A549 (cell line): Measurements from ENCODE around the gene KIF13A. TPM values are rescaled to one million over a fixed set of nuclear protein-coding genes. Genes with fewer than 3 reads are reported as not detected.

ENCODE experiments used
- ATAC-seq, 2 experiments: fragments of 200-7000 bp in 1 of 2; fragments of >200 bp in 1 of 2; cut with Nextera tagmentation in 1 of 2; cut with Tn5 transposase in 1 of 2; 3 replicates each; pipeline versions ENCODE4 v1.8.0 to v1.9.1; 2018 to 2020; ENCODE audit warnings: mild to moderate bottlenecking in 1 of 2, moderate library complexity in 1 of 2
- CTCF ChIA-PET: fragments of 300-600 bp; sonication (Branson Sonifier 250); formaldehyde crosslinking; extraction: SDS; loops from one replicate; lab custom pipeline; 2021; ENCODE audit warnings: antibody characterized with exemption, inconsistent platforms; lab: Yijun Ruan, JAX
- POLR2A ChIA-PET: fragments of 350-600 bp; formaldehyde crosslinking; extraction: SDS; loops from one replicate; lab custom pipeline; 2021; ENCODE audit warnings: antibody characterized with exemption, inconsistent platforms; lab: Yijun Ruan, JAX
- DNase-seq, 2 experiments: peaks; one replicate each; pipeline versions ENCODE4 v3.0.0 to v3.0.0-alpha.2; 2011 to 2016; ENCODE audit warnings: low read depth in 1 of 2, low spot score in 1 of 2
- FAIRE-seq: peaks from 2 replicates; lab custom pipeline; 2011; peaks lifted over from hg19 to GRCh38; lab: Jason Lieb, UNC
- H3K27ac ChIP-seq, 2 experiments: fragments of >200 bp; sonication (Bioruptor Twin); formaldehyde crosslinking; 3 replicates each; pipeline ENCODE4 v1.5.1; 2016 to 2017
- H3K4me1 ChIP-seq: fragments of >200 bp; sonication (Bioruptor Twin); formaldehyde crosslinking; 3 replicates; pipeline ENCODE4 v1.6.1; 2016
- H3K4me2 ChIP-seq: fragments of >200 bp; sonication (Bioruptor Twin); formaldehyde crosslinking; 3 replicates; pipeline ENCODE4 v1.6.1; 2016
- H3K4me3 ChIP-seq: fragments of >200 bp; sonication (Bioruptor Twin); formaldehyde crosslinking; 3 replicates; pipeline ENCODE4 v1.5.1; 2016
- H3K9me3 ChIP-seq: fragments of >200 bp; sonication (Bioruptor Twin); formaldehyde crosslinking; 3 replicates; pipeline ENCODE4 v1.6.1; 2016
- ATOH8 ChIP-seq: fragments of 250-450 bp; sonication (Bioruptor Pico); IDR thresholded peaks from 2 replicates; pipeline ENCODE4 v1.5.0; 2020; ENCODE audit warnings: low read depth, mild to moderate bottlenecking, moderate library complexity
- CBX2 ChIP-seq: fragments of 200-600 bp; sonication (generic); IDR thresholded peaks from 2 replicates; pipeline ENCODE4 v1.6.1; 2016; ENCODE audit warnings: low read depth, mild to moderate bottlenecking, borderline replicate concordance
- CHD4 ChIP-seq: fragments of 200-600 bp; sonication (generic); IDR thresholded peaks from 2 replicates; pipeline ENCODE4 v1.6.1; 2016; ENCODE audit warnings: antibody characterized with exemption, mild to moderate bottlenecking, borderline replicate concordance
- CTCF ChIP-seq: fragments of >200 bp; sonication (Bioruptor Twin); formaldehyde crosslinking; IDR thresholded peaks from 3 replicates; pipeline ENCODE4 v1.5.1; 2016
- E2F6 ChIP-seq: IDR thresholded peaks from 2 replicates; pipeline ENCODE4 v1.6.1; 2012; ENCODE audit warnings: low read depth, borderline replicate concordance
- EHMT2 ChIP-seq: fragments of 200-600 bp; sonication (generic); IDR thresholded peaks from 2 replicates; pipeline ENCODE4 v1.6.1; 2016; ENCODE audit warnings: antibody characterized with exemption, low read depth, mild to moderate bottlenecking, moderate library complexity
- ELK1 ChIP-seq: fragments of 150-350 bp; IDR thresholded peaks from 2 replicates; pipeline ENCODE4 v1.6.1; 2014; ENCODE audit warnings: low read depth, mild to moderate bottlenecking, low read length
- EP300 ChIP-seq, 2 experiments: fragments of >200 bp; sonication (Bioruptor Twin); formaldehyde crosslinking; IDR thresholded peaks; 2 replicates in 1 of 2; 3 replicates in 1 of 2; pipeline ENCODE4 v1.6.1; 2016 to 2017
- GATA3 ChIP-seq: IDR thresholded peaks from 2 replicates; pipeline ENCODE4 v1.6.1; 2012; ENCODE audit warnings: borderline replicate concordance
- HDAC2 ChIP-seq: fragments of 200-600 bp; sonication (generic); IDR thresholded peaks from 2 replicates; pipeline ENCODE4 v1.6.1; 2016
- HEYL ChIP-seq: fragments of 250-450 bp; sonication (Bioruptor Pico); IDR thresholded peaks from 2 replicates; pipeline ENCODE4 v1.8.0; 2021; ENCODE audit warnings: mild to moderate bottlenecking, moderate library complexity
- HOXA7 ChIP-seq: fragments of 250-450 bp; sonication (Bioruptor Pico); IDR thresholded peaks from 2 replicates; pipeline ENCODE4 v1.5.0; 2020; ENCODE audit warnings: mild to moderate bottlenecking, moderate library complexity
- JUN ChIP-seq, 2 experiments: fragments of >200 bp; sonication (Bioruptor Twin); formaldehyde crosslinking; IDR thresholded peaks; 2 replicates in 1 of 2; 3 replicates in 1 of 2; pipeline ENCODE4 v1.6.1; 2016 to 2017
- MAZ ChIP-seq: fragments of 150-350 bp; IDR thresholded peaks from 2 replicates; pipeline ENCODE4 v1.6.1; 2014; ENCODE audit warnings: antibody characterized with exemption, low read depth, low read length, borderline replicate concordance
- NFE2L2 ChIP-seq: fragments of 150-350 bp; conservative IDR thresholded peaks from 2 replicates; pipeline ENCODE4 v1.6.1; 2014; ENCODE audit warnings: low read length
- NPAS2 ChIP-seq: fragments of 250-450 bp; sonication (Bioruptor Pico); IDR thresholded peaks from 2 replicates; pipeline ENCODE4 v1.8.0; 2022; ENCODE audit warnings: mild to moderate bottlenecking, moderate library complexity, borderline replicate concordance
- NR3C1 ChIP-seq: fragments of >200 bp; sonication (Bioruptor Twin); formaldehyde crosslinking; IDR thresholded peaks from 3 replicates; pipeline ENCODE4 v1.6.1; 2017
- POLR2A ChIP-seq: IDR thresholded peaks from 2 replicates; pipeline ENCODE4 v1.6.1; 2012; ENCODE audit warnings: mild to moderate bottlenecking, low read length
- RAD21 ChIP-seq, 2 experiments: fragments of >200 bp in 1 of 2; sonication (Bioruptor Twin) in 1 of 2; formaldehyde crosslinking in 1 of 2; IDR thresholded peaks in 1 of 2; conservative IDR thresholded peaks in 1 of 2; 2 replicates in 1 of 2; 3 replicates in 1 of 2; pipeline ENCODE4 v1.6.1; 2012 to 2018; ENCODE audit warnings: inconsistent platforms in 1 of 2
- REST ChIP-seq: fragments of 200-600 bp; sonication (generic); IDR thresholded peaks from 2 replicates; pipeline ENCODE4 v1.6.1; 2016; ENCODE audit warnings: antibody characterized with exemption, mild to moderate bottlenecking, moderate library complexity
- RFX5 ChIP-seq: fragments of 450-650 bp; IDR thresholded peaks from 2 replicates; pipeline ENCODE4 v1.7.1; 2014; ENCODE audit warnings: antibody characterized with exemption, mild to moderate bottlenecking, moderate library complexity
- TFCP2L1 ChIP-seq: fragments of 250-450 bp; sonication (Bioruptor Pico); IDR thresholded peaks from 2 replicates; pipeline ENCODE4 v1.5.0; 2021; ENCODE audit warnings: mild to moderate bottlenecking
- USF2 ChIP-seq: fragments of 450-650 bp; IDR thresholded peaks from 2 replicates; pipeline ENCODE4 v1.6.1; 2014; ENCODE audit warnings: antibody characterized with exemption
- ZFP36 ChIP-seq: fragments of 450-650 bp; IDR thresholded peaks from 2 replicates; pipeline ENCODE4 v1.6.1; 2014; ENCODE audit warnings: borderline replicate concordance; ENCODE audit not compliant: partially characterized antibody
- WGBS: methylation state at CpG from one replicate; pipeline ENCODE4 v1.1.6; 2017; ENCODE audit errors: missing lambda C conversion rate; 5-methylcytosine and 5-hydroxymethylcytosine counted together
- polyA plus RNA-seq, 4 experiments: library from polyadenylated mRNA; depleted of rRNA in 3 of 4; stranded (reverse); fragments of >200 nt; fragmentation: RNase III in 1 of 4; extraction: RNeasy Plus Mini Kit Qiagen cat#74134 plus additional on column Dnase treatment in 1 of 4; gene quantifications; 2 replicates in 3 of 4; 3 replicates in 1 of 4; pipeline ENCODE4 v1.2.3, GENCODE V29; 2011 to 2017

Gene KIF13A
- polyA plus RNA-seq, 2 of the 4 experiments (the other 2 are of a cell fraction) = 30.2 to 39.4 TPM

- Histone ChIP-seq H3K9me3 (no peaks in the 10 kb centered on the region), H3K4me1 (peaks cover 15% of the 10 kb centered on the region), H3K4me3 (no peak overlapping the region), H3K4me2 (no peak overlapping the region), H3K27ac (no peak overlapping the region)
- ChIA-PET POLR2A (no interaction called here), CTCF (interaction anchor here (0.7 to 1.1 kb wide), 3 partner anchors 9 to 656 kb away, joined by 3 read pairs; no protein-coding TSS in a partner anchor)
- FAIRE-seq (no peak), DNase-seq (no peak), ATAC-seq (no peak)
- WGBS = 94% methylated on average over 8 of the region's 8 CpGs
- TF ChIP-seq NPAS2 (CRISPR knock-in tag) (no peak), ATOH8 (no peak), ZFP36 (no peak), CHD4 (no peak), RFX5 (no peak), NFE2L2 (no peak), REST (no peak), USF2 (no peak), ELK1 (no peak), GATA3 (no peak), CTCF (no peak), HOXA7 (no peak), POLR2A (no peak), EHMT2 (no peak), NR3C1 (no peak), JUN (IDR thresholded peaks at IDR 0.05) (no peak), MAZ (no peak)
Measured at GRCh38 chr6:17812311-17812710, 175.1 kb downstream of the KIF13A start.

GRCh38 chr6:17808609-17809008, 178.8 kb downstream of the KIF13A start:
- Histone ChIP-seq H3K27ac (no peak overlapping the region), H3K4me1 (peaks cover 4% of the 10 kb centered on the region; the same call in 1 of the 3 replicates), H3K9me3 (no peaks in the 10 kb centered on the region), H3K4me2 (no peak overlapping the region), H3K4me3 (no peak overlapping the region)
- CTCF ChIA-PET = no interaction called here
- WGBS = 79% methylated on average over 5 of the region's 5 CpGs
- FAIRE-seq (no peak), ATAC-seq (no peak), DNase-seq (no peak)
- POLR2A ChIA-PET = no interaction called here
- TF ChIP-seq TFCP2L1 (CRISPR knock-in tag) (no peak), EHMT2 (no peak), ELK1 (no peak), EP300 (IDR thresholded peaks at IDR 0.05) (no peak), HEYL (CRISPR knock-in tag) (no peak), E2F6 (no peak), RAD21 (conservative IDR thresholded peaks at IDR 0.05 in 1 of 2, IDR thresholded peaks at IDR 0.05 in 1 of 2) (no peak), POLR2A (no peak), ATOH8 (no peak), JUN (IDR thresholded peaks at IDR 0.05) (no peak), HDAC2 (no peak), GATA3 (no peak), CBX2 (no peak)
